Hepatocyte (in vitro differentiated cells): ENCODE measurements around the gene CDH22. TPM values are rescaled to one million over a fixed set of nuclear protein-coding genes. Genes with fewer than 3 reads are reported as not detected.

Source experiments
- DNase-seq: peaks from one replicate; pipeline ENCODE4 v3.0.0-alpha.2; 2016; ENCODE audit warnings: low spot score
- H2AFZ ChIP-seq: fragments of 200-600 bp; sonication (generic); 2 replicates; pipeline ENCODE4 v1.6.0; 2016; ENCODE audit warnings: antibody characterized with exemption, mild to moderate bottlenecking
- H3K27ac ChIP-seq: fragments of 200-600 bp; sonication (generic); 2 replicates; pipeline ENCODE4 v1.5.1; 2016; ENCODE audit warnings: mild to moderate bottlenecking
- H3K27me3 ChIP-seq: fragments of 200-600 bp; sonication (generic); 2 replicates; pipeline ENCODE4 v1.6.1; 2016
- H3K36me3 ChIP-seq: fragments of 200-600 bp; sonication (generic); replicated peaks from 2 replicates; pipeline ENCODE4 v1.5.1; 2016; ENCODE audit warnings: low read depth; ENCODE audit not compliant: insufficient read depth
- H3K4me1 ChIP-seq: fragments of 200-600 bp; sonication (generic); 2 replicates; pipeline ENCODE4 v1.5.1; 2016; ENCODE audit warnings: mild to moderate bottlenecking, moderate library complexity; ENCODE audit not compliant: insufficient read depth
- H3K4me2 ChIP-seq: fragments of 200-600 bp; sonication (generic); 2 replicates; pipeline ENCODE4 v1.6.0; 2016
- H3K4me3 ChIP-seq: fragments of 200-600 bp; sonication (generic); 2 replicates; pipeline ENCODE4 v1.5.1; 2016; ENCODE audit warnings: mild to moderate bottlenecking
- H3K79me2 ChIP-seq: fragments of 200-600 bp; sonication (generic); 2 replicates; pipeline ENCODE4 v1.6.0; 2017; ENCODE audit warnings: mild to moderate bottlenecking
- H3K9me2 ChIP-seq: fragments of 200-600 bp; sonication (generic); replicated peaks from 2 replicates; pipeline ENCODE4 v1.6.0; 2017; ENCODE audit warnings: mild to moderate bottlenecking; ENCODE audit not compliant: insufficient read depth
- H3K9me3 ChIP-seq: fragments of 200-600 bp; sonication (generic); 2 replicates; pipeline ENCODE4 v1.5.1; 2016; ENCODE audit warnings: low read depth, mild to moderate bottlenecking
- H4K20me1 ChIP-seq: fragments of 200-600 bp; sonication (generic); 2 replicates; pipeline ENCODE4 v1.6.0; 2016; ENCODE audit warnings: mild to moderate bottlenecking; ENCODE audit not compliant: insufficient read depth, poor library complexity, severe bottlenecking
- CTCF ChIP-seq: fragments of 200-600 bp; sonication (generic); IDR thresholded peaks from 2 replicates; pipeline ENCODE4 v1.5.1; 2016; ENCODE audit warnings: antibody characterized with exemption, mild to moderate bottlenecking; ENCODE audit not compliant: poor library complexity
- EZH2 ChIP-seq: fragments of 200-600 bp; sonication (generic); IDR thresholded peaks from 2 replicates; pipeline ENCODE4 v1.6.1; 2016; ENCODE audit warnings: antibody characterized with exemption, mild to moderate bottlenecking, borderline replicate concordance
- EZH2phosphoT487 ChIP-seq: fragments of 200-600 bp; sonication (generic); IDR thresholded peaks from one replicate; pipeline ENCODE4 v1.6.1; 2018; ENCODE audit warnings: antibody characterized with exemption, mild to moderate bottlenecking, low read depth, moderate library complexity; ENCODE audit not compliant: unreplicated experiment, severe bottlenecking
- WGBS: methylation state at CpG from one replicate; pipeline ENCODE4 v1.1.6; 2016; ENCODE audit warnings: low lambda C conversion rate; ENCODE audit errors: missing lambda C conversion rate; 5-methylcytosine and 5-hydroxymethylcytosine counted together
- polyA plus RNA-seq: library from polyadenylated mRNA; unstranded; fragments of >200 nt; fragmentation: Nextera tagmentation; extraction: Ambion mirVana; gene quantifications from 2 replicates; pipeline ENCODE4 v1.2.1, GENCODE V29; 2016
- total RNA-seq: library from RNA; depleted of rRNA; stranded (reverse); fragments of >200 nt; gene quantifications from 2 replicates; pipeline ENCODE4 v1.2.3, GENCODE V29; 2014

CDH22 gene
- total and polyA plus RNA-seq, 2 experiments from 2014 or later: not detected

GRCh38 chr20:46339037-46339436 is 30.7 kb upstream of the CDH22 start:
- Histone ChIP-seq H3K4me2 (no peak overlapping the region), H3K27me3 (peaks cover 50% of the 10 kb centered on the region), H4K20me1 (no peaks in the 10 kb centered on the region), H3K4me1 (no peaks in the 10 kb centered on the region), H3K79me2 (no peaks in the 10 kb centered on the region), H3K36me3 (no peaks in the 10 kb centered on the region), H2AFZ (no peak overlapping the region), H3K9me3 (no peaks in the 10 kb centered on the region), H3K9me2 (no peaks in the 10 kb centered on the region), H3K4me3 (no peak overlapping the region), H3K27ac (no peak overlapping the region)
- WGBS: 88% methylated on average over 7 of the region's 7 CpGs
- TF ChIP-seq EZH2phosphoT487 (no peak), EZH2 (no peak), CTCF (no peak)
- no peak for DNase-seq

GRCh38 chr20:46336735-46337134 is 28.4 kb upstream of the CDH22 start:
- H3K79me2 ChIP-seq: no peaks in the 10 kb centered on the region
- H3K4me2 ChIP-seq: no peak overlapping the region
- no peaks in the 10 kb centered on the region for H4K20me1 ChIP-seq
- no peaks in the 10 kb centered on the region for H3K36me3 ChIP-seq
- TF ChIP-seq EZH2phosphoT487 (no peak), EZH2 (no peak), CTCF (no peak)
- H2AFZ ChIP-seq: no peak overlapping the region
- no peak for DNase-seq
- peaks cover 32% of the 10 kb centered on the region for H3K27me3 ChIP-seq
- H3K27ac ChIP-seq: no peak overlapping the region
- H3K9me2 ChIP-seq: no peaks in the 10 kb centered on the region
- H3K4me1 ChIP-seq: no peaks in the 10 kb centered on the region
- 47% methylated on average over 3 of the region's 3 CpGs for WGBS
- H3K4me3 ChIP-seq: no peak overlapping the region
- no peaks in the 10 kb centered on the region for H3K9me3 ChIP-seq

- WGBS: 72% methylated on average over 9 of the region's 9 CpGs
- Histone ChIP-seq H4K20me1 (no peaks in the 10 kb centered on the region), H3K27ac (no peak overlapping the region), H3K27me3 (peaks cover 20% of the 10 kb centered on the region), H3K4me3 (no peak overlapping the region), H3K4me1 (no peaks in the 10 kb centered on the region), H3K9me2 (no peaks in the 10 kb centered on the region), H2AFZ (no peak overlapping the region), H3K36me3 (no peaks in the 10 kb centered on the region), H3K9me3 (no peaks in the 10 kb centered on the region), H3K4me2 (no peak overlapping the region), H3K79me2 (no peaks in the 10 kb centered on the region)
- TF ChIP-seq EZH2phosphoT487 (no peak), CTCF (no peak)
- DNase-seq: no peak
These were observed 26.1 kb upstream of the CDH22 start for GRCh38 chr20:46334303-46334904.
